GM06990 (cell line): ENCODE data around the gene PCDHA10.
"Not testable (repeated sequence)": the region's sequence is repeated elsewhere in the genome, so short reads cannot be mapped to it uniquely, and the experiment has no call there.

ENCODE experiments used
- DNase-seq: peaks from one replicate; pipeline ENCODE4 v3.0.0-alpha.2; 2011; ENCODE audit not compliant: insufficient read length; ENCODE audit errors: extremely low read depth
- H3K27me3 ChIP-seq: replicated peaks from 2 replicates; pipeline ENCODE4 v1.6.0; 2011; ENCODE audit warnings: low read length; ENCODE audit not compliant: control insufficient read depth, insufficient read depth
- H3K36me3 ChIP-seq: 2 replicates; pipeline ENCODE4 v1.5.1; 2011; ENCODE audit warnings: low read length; ENCODE audit not compliant: control insufficient read depth, insufficient read depth
- H3K4me3 ChIP-seq: replicated peaks from 2 replicates; pipeline ENCODE4 v1.5.1; 2011; ENCODE audit warnings: low read depth, mild to moderate bottlenecking, control low read depth, low read length
- CTCF ChIP-seq: IDR thresholded peaks from 2 replicates; pipeline ENCODE4 v1.5.1; 2011; ENCODE audit warnings: low read length, control low read depth, mild to moderate bottlenecking, inconsistent platforms; ENCODE audit not compliant: insufficient read depth, poor library complexity, severe bottlenecking

The PCDHA10 gene

GRCh38 chr5:140855772-140856674 is at the start of gene PCDHA10:
Gene PCDHA10 (plus strand): TSS chr5:140855897. CDS start chr5:140856049, 152 bp downstream.
- TF ChIP-seq CTCF, result no peak
- no peak within 1 kb of the TSS for H3K4me3 ChIP-seq
- DNase-seq, result no peak

DNA sequence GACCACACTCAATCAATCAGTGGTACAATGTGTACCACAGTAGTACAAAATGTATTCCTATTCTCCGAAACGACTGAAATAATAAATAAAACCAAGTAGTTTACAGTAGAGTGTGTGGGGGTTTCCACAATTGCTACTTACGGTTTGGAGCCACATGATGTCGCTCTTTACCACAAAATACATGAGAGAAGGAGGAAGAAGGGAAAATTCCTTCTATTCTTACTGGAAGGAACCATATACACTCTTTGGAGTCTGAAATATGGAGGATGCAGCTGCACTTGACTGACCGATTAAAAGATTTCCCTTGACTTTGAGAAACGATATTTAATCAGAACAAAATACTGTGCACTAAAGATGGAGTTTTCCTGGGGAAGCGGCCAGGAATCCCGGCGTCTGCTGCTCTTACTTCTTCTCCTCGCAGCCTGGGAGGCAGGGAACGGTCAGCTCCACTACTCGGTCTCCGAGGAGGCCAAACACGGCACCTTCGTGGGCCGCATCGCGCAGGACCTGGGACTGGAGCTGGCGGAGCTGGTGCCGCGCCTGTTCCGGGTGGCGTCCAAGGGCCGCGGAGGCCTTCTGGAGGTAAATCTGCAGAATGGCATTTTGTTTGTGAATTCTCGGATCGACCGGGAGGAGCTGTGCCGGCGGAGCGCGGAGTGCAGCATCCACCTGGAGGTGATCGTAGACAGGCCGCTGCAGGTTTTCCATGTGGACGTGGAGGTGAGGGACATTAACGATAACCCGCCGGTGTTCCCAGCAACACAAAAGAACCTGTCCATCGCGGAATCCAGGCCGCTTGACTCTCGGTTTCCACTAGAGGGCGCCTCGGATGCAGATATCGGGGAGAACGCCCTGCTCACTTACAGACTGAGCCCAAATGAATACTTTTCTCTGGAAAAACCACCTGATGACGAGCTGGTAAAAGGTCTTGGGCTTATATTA is 48.6 kb upstream of the PCDHA10 start, which contains the start of gene PCDHA4:
TSS of gene PCDHA4 (plus strand) at position 235 of the 942 bp plus-strand sequence.
- H3K4me3 ChIP-seq, result no peak within 1 kb of the TSS
- DNase-seq, result no peak

More at GRCh38 chr5:140855772-140856674, at the start of gene PCDHA10:
- no peaks in the 10 kb centered on the region for H3K27me3 ChIP-seq
- no peaks in the 10 kb centered on the region for H3K36me3 ChIP-seq

DNA sequence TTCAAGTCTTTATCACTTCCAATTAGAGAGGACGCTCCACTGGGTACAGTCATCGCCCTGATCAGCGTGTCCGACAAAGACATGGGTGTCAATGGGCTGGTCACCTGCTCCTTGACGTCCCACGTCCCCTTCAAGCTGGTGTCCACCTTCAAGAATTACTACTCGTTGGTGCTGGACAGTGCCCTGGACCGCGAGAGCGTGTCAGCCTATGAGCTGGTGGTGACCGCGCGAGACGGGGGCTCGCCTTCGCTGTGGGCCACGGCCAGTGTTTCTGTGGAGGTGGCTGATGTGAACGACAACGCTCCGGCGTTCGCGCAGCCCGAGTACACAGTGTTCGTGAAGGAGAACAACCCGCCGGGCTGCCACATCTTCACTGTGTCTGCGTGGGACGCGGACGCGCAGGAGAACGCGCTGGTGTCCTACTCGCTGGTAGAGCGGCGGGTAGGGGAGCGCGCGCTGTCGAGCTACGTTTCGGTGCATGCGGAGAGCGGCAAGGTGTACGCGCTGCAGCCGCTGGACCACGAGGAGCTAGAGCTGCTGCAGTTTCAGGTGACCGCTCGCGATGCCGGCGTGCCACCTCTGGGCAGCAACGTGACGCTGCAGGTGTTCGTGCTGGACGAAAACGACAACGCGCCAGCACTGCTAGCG is 47.3 kb upstream of the PCDHA10 start:
- not testable (repeated sequence) for H3K36me3 ChIP-seq, H3K4me3 ChIP-seq, DNase-seq, H3K27me3 ChIP-seq

More for the DNA sequence above, 48.6 kb upstream of the PCDHA10 start, which contains the start of gene PCDHA4:
- no peak for TF ChIP-seq CTCF
- Histone ChIP-seq H3K36me3 (no peaks in the 10 kb centered on the region), H3K27me3 (no peaks in the 10 kb centered on the region)

DNA sequence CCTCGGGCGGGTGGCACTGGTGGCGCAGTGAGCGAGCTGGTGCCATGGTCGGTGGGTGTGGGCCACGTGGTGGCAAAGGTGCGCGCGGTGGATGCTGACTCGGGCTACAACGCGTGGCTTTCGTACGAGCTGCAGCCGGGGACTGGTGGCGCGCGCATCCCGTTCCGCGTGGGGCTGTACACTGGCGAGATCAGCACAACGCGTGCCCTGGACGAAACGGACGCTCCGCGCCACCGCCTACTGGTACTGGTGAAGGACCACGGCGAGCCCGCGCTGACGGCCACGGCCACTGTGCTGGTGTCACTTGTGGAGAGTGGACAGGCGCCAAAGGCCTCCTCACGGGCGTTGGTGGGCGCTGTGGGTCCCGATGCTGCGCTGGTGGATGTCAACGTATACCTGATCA is 46.8 kb upstream of the PCDHA10 start:
- no peak for DNase-seq
- Histone ChIP-seq H3K36me3 (no peaks in the 10 kb centered on the region), H3K27me3 (no peaks in the 10 kb centered on the region), H3K4me3 (no peak overlapping the region)
- TF ChIP-seq CTCF, result no peak

GRCh38 chr5:140821375-140822280 is 34.1 kb upstream of the PCDHA10 start, which contains the start of gene PCDHA5:
Gene PCDHA5 (plus strand): TSS chr5:140821613.
- DNase-seq, result no peak
- TF ChIP-seq CTCF, result peak; percentile 8
- no peaks in the 10 kb centered on the region for H3K36me3 ChIP-seq
- H3K27me3 ChIP-seq, result no peaks in the 10 kb centered on the region
- H3K4me3 ChIP-seq, result no peak within 1 kb of the TSS
